HCT116 (cell line): Measurements from ENCODE around the gene HCN1.
"Not testable (repeated sequence)": the region's sequence is repeated elsewhere in the genome, so short reads cannot be mapped to it uniquely, and the experiment has no call there.

Experiments
- FOSL1 ChIP-seq: IDR thresholded peaks from 2 replicates; pipeline ENCODE4 v1.6.1; 2012; ENCODE audit warnings: low read depth
- POLR2A ChIP-seq: IDR thresholded peaks from 2 replicates; pipeline ENCODE4 v1.7.0; 2011; ENCODE audit warnings: borderline replicate concordance; ENCODE audit not compliant: insufficient read depth, insufficient read length; ENCODE audit errors: extremely low read depth
- POLR2AphosphoS5 ChIP-seq: IDR thresholded peaks from 2 replicates; pipeline ENCODE4 v1.6.1; 2011; ENCODE audit warnings: mild to moderate bottlenecking, low read depth, low read length, moderate library complexity
- ZFX ChIP-seq: fragments of 450-650 bp; IDR thresholded peaks from 2 replicates; pipeline ENCODE4 v1.6.1; 2017
- ZNF274 ChIP-seq: fragments of 200-500 bp; sonication (Bioruptor generic); IDR thresholded peaks from 2 replicates; pipeline ENCODE4 v1.6.1; 2014; ENCODE audit warnings: mild to moderate bottlenecking, low read depth, low read length, inconsistent platforms
- TF ChIP-seq, protein P1 (sequence below), 3 experiments: fragments of 200-600 bp in 1 of 3; sonication (generic) in 1 of 3; IDR thresholded peaks in 2 of 3; conservative IDR thresholded peaks in 1 of 3; 2 replicates each; pipeline ENCODE4 v1.5.1; 2012 to 2017; ENCODE audit warnings: low read depth in 2 of 3, low read length in 2 of 3, antibody characterized with exemption in 1 of 3, borderline replicate concordance in 1 of 3, control low read depth in 1 of 3, mild to moderate bottlenecking in 1 of 3, mixed read lengths in 1 of 3, mixed run types in 1 of 3, moderate library complexity in 1 of 3; ENCODE audit not compliant: insufficient read depth in 1 of 3

DNA sequence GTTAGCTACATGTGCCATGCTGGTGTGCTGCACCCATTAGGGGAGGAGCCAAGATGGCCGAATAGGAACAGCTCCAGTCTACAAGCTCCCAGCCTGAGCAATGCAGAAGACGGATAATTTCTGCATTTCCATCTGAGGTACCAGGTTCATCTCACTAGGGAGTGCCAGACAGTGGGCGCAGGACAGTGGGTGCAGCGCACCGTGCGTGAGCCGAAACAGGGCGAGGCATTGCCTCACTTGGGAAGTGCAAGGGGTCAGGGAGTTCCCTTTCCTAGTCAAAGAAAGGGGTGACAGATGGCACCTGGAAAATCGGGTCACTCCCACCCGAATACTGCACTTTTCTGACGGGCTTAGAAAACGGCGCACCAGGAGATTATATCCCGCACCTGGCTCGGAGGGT, 251.3 kb downstream of the HCN1 start:
- not testable (repeated sequence) for TF ChIP-seq POLR2AphosphoS5, POLR2A, FOSL1, ZNF274, ZFX
- TF ChIP-seq, protein P1, sequence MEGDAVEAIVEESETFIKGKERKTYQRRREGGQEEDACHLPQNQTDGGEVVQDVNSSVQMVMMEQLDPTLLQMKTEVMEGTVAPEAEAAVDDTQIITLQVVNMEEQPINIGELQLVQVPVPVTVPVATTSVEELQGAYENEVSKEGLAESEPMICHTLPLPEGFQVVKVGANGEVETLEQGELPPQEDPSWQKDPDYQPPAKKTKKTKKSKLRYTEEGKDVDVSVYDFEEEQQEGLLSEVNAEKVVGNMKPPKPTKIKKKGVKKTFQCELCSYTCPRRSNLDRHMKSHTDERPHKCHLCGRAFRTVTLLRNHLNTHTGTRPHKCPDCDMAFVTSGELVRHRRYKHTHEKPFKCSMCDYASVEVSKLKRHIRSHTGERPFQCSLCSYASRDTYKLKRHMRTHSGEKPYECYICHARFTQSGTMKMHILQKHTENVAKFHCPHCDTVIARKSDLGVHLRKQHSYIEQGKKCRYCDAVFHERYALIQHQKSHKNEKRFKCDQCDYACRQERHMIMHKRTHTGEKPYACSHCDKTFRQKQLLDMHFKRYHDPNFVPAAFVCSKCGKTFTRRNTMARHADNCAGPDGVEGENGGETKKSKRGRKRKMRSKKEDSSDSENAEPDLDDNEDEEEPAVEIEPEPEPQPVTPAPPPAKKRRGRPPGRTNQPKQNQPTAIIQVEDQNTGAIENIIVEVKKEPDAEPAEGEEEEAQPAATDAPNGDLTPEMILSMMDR (IDR thresholded peaks at IDR 0.05 in 2 of 3, conservative IDR thresholded peaks at IDR 0.05 in 1 of 3; ENCODE audit: borderline replicate concordance in 1 of 3, insufficient read depth in 1 of 3, low read depth in 2 of 3, low read length in 2 of 3) = not testable (repeated sequence)
